PC-3 (cell line): ENCODE data around the gene LRFN3.

ENCODE experiments used
- EZH2 ChIP-seq: fragments of 300-600 bp; sonication (generic); IDR thresholded peaks from one replicate; pipeline ENCODE4 v1.6.1; 2017; ENCODE audit warnings: antibody characterized with exemption, mild to moderate bottlenecking, low read length; ENCODE audit not compliant: unreplicated experiment
- TF ChIP-seq, protein P1 (sequence below): fragments of 300-600 bp; sonication (generic); conservative IDR thresholded peaks from 2 replicates; pipeline ENCODE4 v1.5.1; 2017; ENCODE audit warnings: antibody characterized with exemption, low read depth, mild to moderate bottlenecking, low read length

GRCh38 chr19:35899547-35900214, 36.5 kb upstream of the LRFN3 start:
- TF ChIP-seq, protein P1, sequence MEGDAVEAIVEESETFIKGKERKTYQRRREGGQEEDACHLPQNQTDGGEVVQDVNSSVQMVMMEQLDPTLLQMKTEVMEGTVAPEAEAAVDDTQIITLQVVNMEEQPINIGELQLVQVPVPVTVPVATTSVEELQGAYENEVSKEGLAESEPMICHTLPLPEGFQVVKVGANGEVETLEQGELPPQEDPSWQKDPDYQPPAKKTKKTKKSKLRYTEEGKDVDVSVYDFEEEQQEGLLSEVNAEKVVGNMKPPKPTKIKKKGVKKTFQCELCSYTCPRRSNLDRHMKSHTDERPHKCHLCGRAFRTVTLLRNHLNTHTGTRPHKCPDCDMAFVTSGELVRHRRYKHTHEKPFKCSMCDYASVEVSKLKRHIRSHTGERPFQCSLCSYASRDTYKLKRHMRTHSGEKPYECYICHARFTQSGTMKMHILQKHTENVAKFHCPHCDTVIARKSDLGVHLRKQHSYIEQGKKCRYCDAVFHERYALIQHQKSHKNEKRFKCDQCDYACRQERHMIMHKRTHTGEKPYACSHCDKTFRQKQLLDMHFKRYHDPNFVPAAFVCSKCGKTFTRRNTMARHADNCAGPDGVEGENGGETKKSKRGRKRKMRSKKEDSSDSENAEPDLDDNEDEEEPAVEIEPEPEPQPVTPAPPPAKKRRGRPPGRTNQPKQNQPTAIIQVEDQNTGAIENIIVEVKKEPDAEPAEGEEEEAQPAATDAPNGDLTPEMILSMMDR, result no peak
- no peak for TF ChIP-seq EZH2
